ENCODE results near the gene RASGRP3.

Gene RASGRP3

DNA sequence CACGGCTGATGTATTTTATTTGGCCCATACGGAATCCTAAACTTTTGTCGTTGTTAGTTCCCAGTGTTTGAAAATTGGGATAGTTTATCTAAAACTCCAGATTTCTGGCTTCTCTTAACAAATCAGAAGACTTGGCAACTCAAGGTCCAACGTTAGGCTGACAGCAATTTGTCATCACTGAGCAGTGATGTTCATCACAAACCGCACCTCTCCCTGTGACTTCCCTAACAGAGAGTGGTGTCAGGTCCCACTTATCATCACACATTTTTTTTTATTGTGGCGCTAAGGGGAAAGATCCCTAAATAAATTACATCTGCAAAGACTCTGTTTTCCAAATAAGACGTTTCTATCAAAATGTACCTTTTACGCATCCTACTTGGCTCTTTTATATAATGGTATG lies 55.7 kb downstream of the RASGRP3 start:
- Histone ChIP-seq H3K4ac (ENCODE audit: low read depth in 1 of 2, low read length in 2 of 2) (no peak overlapping the region), H3K4me3 (ENCODE audit: insufficient read depth in 1 of 2, low read depth in 1 of 2, low read length in 2 of 2) (no peak overlapping the region), H3K14ac (ENCODE audit: low read length in 2 of 2) (no peak overlapping the region), H3K9me3 (ENCODE audit: control insufficient read depth, low read length) (no peaks in the 10 kb centered on the region), H4K91ac (ENCODE audit: low read length) (no peak overlapping the region), H2BK120ac (ENCODE audit: low read depth, low read length) (no peak overlapping the region), H2BK12ac (ENCODE audit: low read length in 2 of 2) (peak overlapping the region in 1 of 2 experiments; percentile 57), H3K27ac (ENCODE audit: low read length, poor library complexity, severe bottlenecking) (no peak overlapping the region), H3K4me1 (ENCODE audit: control insufficient read depth, insufficient read depth, low read depth, low read length) (peaks cover 2% of the 10 kb centered on the region), H4K8ac (ENCODE audit: low read length) (no peak overlapping the region), H2BK5ac (ENCODE audit: low read depth, low read length, poor library complexity, severe bottlenecking) (no peak overlapping the region), H3K4me2 (ENCODE audit: low read length, poor library complexity, severe bottlenecking) (no peak overlapping the region), H3K36me3 (ENCODE audit: control insufficient read depth in 1 of 2, insufficient read depth in 2 of 2, low read depth in 1 of 2, low read length in 2 of 2) (no peaks in the 10 kb centered on the region), H3K79me1 (replicated peaks; ENCODE audit: low read length, poor library complexity, severe bottlenecking) (no peaks in the 10 kb centered on the region), H2BK15ac (ENCODE audit: low read depth, poor library complexity, severe bottlenecking) (no peak overlapping the region), H3K27me3 (ENCODE audit: control insufficient read depth in 1 of 2, insufficient read depth in 1 of 2, low read length in 2 of 2) (no peaks in the 10 kb centered on the region), H3K18ac (ENCODE audit: low read depth in 1 of 2, low read length in 2 of 2) (peak overlapping the region in 1 of 2 experiments; percentile 23), H2AK5ac (ENCODE audit: low read length, severe bottlenecking) (no peak overlapping the region), H2AFZ (ENCODE audit: low read depth, low read length) (no peak overlapping the region), H3K9ac (ENCODE audit: low read length) (peak overlapping the region; percentile 28), H3K23ac (ENCODE audit: low read length in 2 of 2) (no peak overlapping the region)
- 84% methylated on average over 7 of the region's 8 CpGs for WGBS
- no peak for DNase-seq

DNA sequence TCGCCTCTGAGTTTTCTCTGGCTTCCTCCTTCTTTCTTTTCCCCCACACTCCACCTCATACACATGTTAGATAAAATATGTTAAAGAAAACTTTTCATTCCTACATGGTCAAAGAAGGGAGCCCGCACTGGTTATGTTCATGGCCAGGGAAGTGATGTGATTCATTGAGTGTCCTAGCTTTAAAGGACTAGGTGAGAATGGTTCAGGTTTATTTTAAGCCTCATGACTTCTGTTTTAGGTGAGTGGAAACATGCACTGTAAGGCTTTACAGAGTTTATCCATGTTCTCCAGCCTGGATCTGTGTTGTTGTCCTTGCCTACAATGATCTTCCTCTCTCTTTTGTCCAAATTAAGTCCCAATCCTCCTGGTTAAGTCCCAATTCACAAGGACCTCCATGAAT lies 56.5 kb downstream of the RASGRP3 start:
- no peaks in the 10 kb centered on the region for H3K27me3 ChIP-seq (ENCODE audit: control insufficient read depth in 1 of 2, insufficient read depth in 1 of 2, low read length in 2 of 2)
- no peak overlapping the region for H3K23ac ChIP-seq (ENCODE audit: low read length in 2 of 2)
- H4K8ac ChIP-seq (ENCODE audit: low read length), result no peak overlapping the region
- H3K14ac ChIP-seq (ENCODE audit: low read length in 2 of 2), result no peak overlapping the region
- H2BK15ac ChIP-seq (ENCODE audit: low read depth, poor library complexity, severe bottlenecking), result no peak overlapping the region
- no peak overlapping the region for H2BK5ac ChIP-seq (ENCODE audit: low read depth, low read length, poor library complexity, severe bottlenecking)
- peaks cover 2% of the 10 kb centered on the region for H3K4me1 ChIP-seq (ENCODE audit: control insufficient read depth, insufficient read depth, low read depth, low read length)
- no peak overlapping the region for H2AFZ ChIP-seq (ENCODE audit: low read depth, low read length)
- H3K9ac ChIP-seq (ENCODE audit: low read length), result no peak overlapping the region
- no peak overlapping the region for H4K91ac ChIP-seq (ENCODE audit: low read length)
- WGBS, result 90% methylated on average over 1 of the region's 2 CpGs
- no peak overlapping the region for H3K27ac ChIP-seq (ENCODE audit: low read length, poor library complexity, severe bottlenecking)
- H3K9me3 ChIP-seq (ENCODE audit: control insufficient read depth, low read length), result no peaks in the 10 kb centered on the region
- no peak overlapping the region for H3K4me3 ChIP-seq (ENCODE audit: insufficient read depth in 1 of 2, low read depth in 1 of 2, low read length in 2 of 2)
- H2AK5ac ChIP-seq (ENCODE audit: low read length, severe bottlenecking), result no peak overlapping the region
- H3K4ac ChIP-seq (ENCODE audit: low read depth in 1 of 2, low read length in 2 of 2), result peak overlapping the region in 1 of 2 experiments; percentile 34
- H2BK120ac ChIP-seq (ENCODE audit: low read depth, low read length), result no peak overlapping the region
- no peak overlapping the region for H3K4me2 ChIP-seq (ENCODE audit: low read length, poor library complexity, severe bottlenecking)
- no peak overlapping the region for H2BK12ac ChIP-seq (ENCODE audit: low read length in 2 of 2)
- H3K79me1 ChIP-seq (replicated peaks; ENCODE audit: low read length, poor library complexity, severe bottlenecking), result no peaks in the 10 kb centered on the region
- H3K36me3 ChIP-seq (ENCODE audit: control insufficient read depth in 1 of 2, insufficient read depth in 2 of 2, low read depth in 1 of 2, low read length in 2 of 2), result no peaks in the 10 kb centered on the region
- DNase-seq, result no peak
- peak overlapping the region in 1 of 2 experiments; percentile 21 for H3K18ac ChIP-seq (ENCODE audit: low read depth in 1 of 2, low read length in 2 of 2)

- no peak overlapping the region for H3K4me3 ChIP-seq (ENCODE audit: insufficient read depth in 1 of 2, low read depth in 1 of 2, low read length in 2 of 2)
Observed at GRCh38 chr2:33535421-33535820, 59.0 kb downstream of the RASGRP3 start.

DNA sequence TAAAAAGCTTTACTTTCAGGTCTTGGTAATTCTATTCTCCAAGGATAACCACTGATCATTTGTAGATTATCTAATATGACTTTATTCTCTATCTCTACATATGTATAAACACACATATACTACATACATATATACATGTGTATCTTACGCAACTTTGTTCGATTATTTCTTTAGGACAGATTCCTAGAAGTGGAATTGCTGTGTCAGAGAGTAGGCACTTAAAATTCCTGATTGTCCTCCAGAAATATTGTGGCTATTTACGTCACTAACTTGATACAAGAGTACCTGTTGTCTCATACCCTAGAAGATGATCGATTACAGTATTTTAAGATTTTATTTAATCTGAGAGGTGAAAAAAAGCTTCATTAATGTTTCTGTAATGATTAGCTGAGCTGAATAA lies 64.8 kb downstream of the RASGRP3 start:
- no peak for DNase-seq
- WGBS, result 81% methylated on average over 3 of the region's 4 CpGs
- H2BK12ac ChIP-seq (ENCODE audit: low read length in 2 of 2), result no peak overlapping the region
- no peak overlapping the region for H2AK5ac ChIP-seq (ENCODE audit: low read length, severe bottlenecking)
- no peak overlapping the region for H3K4me3 ChIP-seq (ENCODE audit: insufficient read depth in 1 of 2, low read depth in 1 of 2, low read length in 2 of 2)
- H3K4ac ChIP-seq (ENCODE audit: low read depth in 1 of 2, low read length in 2 of 2), result no peak overlapping the region
- no peak overlapping the region for H2BK15ac ChIP-seq (ENCODE audit: low read depth, poor library complexity, severe bottlenecking)
- no peak overlapping the region for H4K8ac ChIP-seq (ENCODE audit: low read length)
- no peak overlapping the region for H3K23ac ChIP-seq (ENCODE audit: low read length in 2 of 2)
- H2AFZ ChIP-seq (ENCODE audit: low read depth, low read length), result no peak overlapping the region
- H3K79me1 ChIP-seq (replicated peaks; ENCODE audit: low read length, poor library complexity, severe bottlenecking), result no peaks in the 10 kb centered on the region
- H3K9me3 ChIP-seq (ENCODE audit: control insufficient read depth, low read length), result no peaks in the 10 kb centered on the region
- H2BK5ac ChIP-seq (ENCODE audit: low read depth, low read length, poor library complexity, severe bottlenecking), result no peak overlapping the region
- H3K27me3 ChIP-seq (ENCODE audit: control insufficient read depth in 1 of 2, insufficient read depth in 1 of 2, low read length in 2 of 2), result no peaks in the 10 kb centered on the region
- H4K91ac ChIP-seq (ENCODE audit: low read length), result no peak overlapping the region
- no peak overlapping the region for H2BK120ac ChIP-seq (ENCODE audit: low read depth, low read length)
- peaks cover 2% of the 10 kb centered on the region for H3K4me1 ChIP-seq (ENCODE audit: control insufficient read depth, insufficient read depth, low read depth, low read length)
- H3K27ac ChIP-seq (ENCODE audit: low read length, poor library complexity, severe bottlenecking), result no peak overlapping the region
- H3K9ac ChIP-seq (ENCODE audit: low read length), result no peak overlapping the region
- no peak overlapping the region for H3K18ac ChIP-seq (ENCODE audit: low read depth in 1 of 2, low read length in 2 of 2)
- no peak overlapping the region for H3K4me2 ChIP-seq (ENCODE audit: low read length, poor library complexity, severe bottlenecking)
- no peaks in the 10 kb centered on the region for H3K36me3 ChIP-seq (ENCODE audit: control insufficient read depth in 1 of 2, insufficient read depth in 2 of 2, low read depth in 1 of 2, low read length in 2 of 2)
- H3K14ac ChIP-seq (ENCODE audit: low read length in 2 of 2), result no peak overlapping the region

More at GRCh38 chr2:33535421-33535820, 59.0 kb downstream of the RASGRP3 start:
- Histone ChIP-seq H2BK120ac (ENCODE audit: low read depth, low read length) (no peak overlapping the region), H3K23ac (ENCODE audit: low read length in 2 of 2) (no peak overlapping the region), H3K14ac (ENCODE audit: low read length in 2 of 2) (no peak overlapping the region), H4K8ac (ENCODE audit: low read length) (no peak overlapping the region), H2BK15ac (ENCODE audit: low read depth, poor library complexity, severe bottlenecking) (no peak overlapping the region), H3K36me3 (ENCODE audit: control insufficient read depth in 1 of 2, insufficient read depth in 2 of 2, low read depth in 1 of 2, low read length in 2 of 2) (no peaks in the 10 kb centered on the region), H3K79me1 (replicated peaks; ENCODE audit: low read length, poor library complexity, severe bottlenecking) (no peaks in the 10 kb centered on the region), H3K18ac (ENCODE audit: low read depth in 1 of 2, low read length in 2 of 2) (peak overlapping the region in 1 of 2 experiments; percentile 61), H3K27ac (ENCODE audit: low read length, poor library complexity, severe bottlenecking) (no peak overlapping the region), H2AK5ac (ENCODE audit: low read length, severe bottlenecking) (no peak overlapping the region), H3K27me3 (ENCODE audit: control insufficient read depth in 1 of 2, insufficient read depth in 1 of 2, low read length in 2 of 2) (no peaks in the 10 kb centered on the region), H2AFZ (ENCODE audit: low read depth, low read length) (no peak overlapping the region), H3K9me3 (ENCODE audit: control insufficient read depth, low read length) (no peaks in the 10 kb centered on the region), H4K91ac (ENCODE audit: low read length) (no peak overlapping the region), H3K9ac (ENCODE audit: low read length) (no peak overlapping the region), H3K4me2 (ENCODE audit: low read length, poor library complexity, severe bottlenecking) (no peak overlapping the region), H3K4ac (ENCODE audit: low read depth in 1 of 2, low read length in 2 of 2) (no peak overlapping the region), H2BK12ac (ENCODE audit: low read length in 2 of 2) (no peak overlapping the region), H3K4me1 (ENCODE audit: control insufficient read depth, insufficient read depth, low read depth, low read length) (peaks cover 2% of the 10 kb centered on the region), H2BK5ac (ENCODE audit: low read depth, low read length, poor library complexity, severe bottlenecking) (no peak overlapping the region)
- 38% methylated on average over 3 of the region's 3 CpGs for WGBS
- peak; percentile 39 for DNase-seq
